Breast epithelium (tissue), 3 donors: ENCODE measurements around the gene CPEB2.

Experiments used
- POLR2A ChIP-seq: fragments of 450-650 bp; IDR thresholded peaks from one replicate; pipeline ENCODE4 v1.6.1; 2016; ENCODE audit warnings: antibody characterized with exemption, mild to moderate bottlenecking, moderate library complexity
- POLR2AphosphoS5 ChIP-seq, 3 donors: sonication (generic); formaldehyde crosslinking; IDR thresholded peaks; one replicate each; pipeline ENCODE4 v1.6.1; 2017; ENCODE audit warnings: antibody characterized with exemption in 3 of 3
- TF ChIP-seq, protein P1 (sequence below), 3 donors: fragments of 450-650 bp; IDR thresholded peaks; one replicate each; pipeline ENCODE4 v1.5.1; 2016 to 2017; ENCODE audit warnings: antibody characterized with exemption in 3 of 3, mild to moderate bottlenecking in 3 of 3, moderate library complexity in 3 of 3

DNA sequence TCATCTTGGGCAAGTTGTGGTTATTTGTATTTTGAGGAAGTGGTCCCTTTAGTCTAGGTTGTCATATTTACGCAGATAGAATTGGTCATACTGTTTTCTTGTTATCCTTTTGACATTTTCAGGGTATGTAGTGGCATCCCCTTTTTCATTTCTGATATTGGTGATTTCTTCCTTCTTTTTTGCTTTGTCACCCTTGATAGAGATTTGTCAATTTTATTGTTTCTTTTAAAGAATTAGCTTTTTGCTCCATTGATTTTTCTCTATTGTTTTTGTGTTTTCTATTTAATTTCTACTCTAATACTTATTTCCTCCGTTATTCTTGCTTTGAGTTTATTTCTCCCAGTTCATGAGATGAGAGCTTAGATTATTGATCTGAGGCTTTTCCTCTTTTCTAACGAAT, 87.7 kb downstream of the CPEB2 start:
- TF ChIP-seq, protein P1, sequence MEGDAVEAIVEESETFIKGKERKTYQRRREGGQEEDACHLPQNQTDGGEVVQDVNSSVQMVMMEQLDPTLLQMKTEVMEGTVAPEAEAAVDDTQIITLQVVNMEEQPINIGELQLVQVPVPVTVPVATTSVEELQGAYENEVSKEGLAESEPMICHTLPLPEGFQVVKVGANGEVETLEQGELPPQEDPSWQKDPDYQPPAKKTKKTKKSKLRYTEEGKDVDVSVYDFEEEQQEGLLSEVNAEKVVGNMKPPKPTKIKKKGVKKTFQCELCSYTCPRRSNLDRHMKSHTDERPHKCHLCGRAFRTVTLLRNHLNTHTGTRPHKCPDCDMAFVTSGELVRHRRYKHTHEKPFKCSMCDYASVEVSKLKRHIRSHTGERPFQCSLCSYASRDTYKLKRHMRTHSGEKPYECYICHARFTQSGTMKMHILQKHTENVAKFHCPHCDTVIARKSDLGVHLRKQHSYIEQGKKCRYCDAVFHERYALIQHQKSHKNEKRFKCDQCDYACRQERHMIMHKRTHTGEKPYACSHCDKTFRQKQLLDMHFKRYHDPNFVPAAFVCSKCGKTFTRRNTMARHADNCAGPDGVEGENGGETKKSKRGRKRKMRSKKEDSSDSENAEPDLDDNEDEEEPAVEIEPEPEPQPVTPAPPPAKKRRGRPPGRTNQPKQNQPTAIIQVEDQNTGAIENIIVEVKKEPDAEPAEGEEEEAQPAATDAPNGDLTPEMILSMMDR (IDR thresholded peaks at IDR 0.05): no peak
- TF ChIP-seq POLR2AphosphoS5 (IDR thresholded peaks at IDR 0.05) (no peak), POLR2A (no peak)
